ENCODE measurements around the gene GDA. TPM values are rescaled to one million over a fixed set of nuclear protein-coding genes. Genes with fewer than 3 reads are reported as not detected.

Gene GDA
- total RNA-seq, 1 donor from 2014 or later: 0.22 TPM

GRCh38 chr9:72255569-72255968 is 106.3 kb downstream of the GDA start:
- Mint-ChIP-seq H3K27me3 (ENCODE audit: low read depth) (peaks cover 6% of the 10 kb centered on the region), H3K36me3 (ENCODE audit: low read depth) (no peaks in the 10 kb centered on the region), H3K27ac (ENCODE audit: unreplicated experiment) (no peak overlapping the region), H3K4me3 (ENCODE audit: unreplicated experiment) (no peak overlapping the region), H3K4me1 (ENCODE audit: low read depth) (no peaks in the 10 kb centered on the region), H3K9me3 (ENCODE audit: low read depth) (no peaks in the 10 kb centered on the region)
- DNase-seq (ENCODE audit: low spot score): no peak
- TF ChIP-seq CTCF (IDR thresholded peaks at IDR 0.05): no peak

- Mint-ChIP-seq H3K4me1 (ENCODE audit: low read depth) (no peaks in the 10 kb centered on the region), H3K9me3 (ENCODE audit: low read depth) (no peaks in the 10 kb centered on the region), H3K27ac (ENCODE audit: unreplicated experiment) (no peak overlapping the region), H3K36me3 (ENCODE audit: low read depth) (no peaks in the 10 kb centered on the region), H3K27me3 (ENCODE audit: low read depth) (peaks cover 8% of the 10 kb centered on the region), H3K4me3 (ENCODE audit: unreplicated experiment) (no peak overlapping the region)
- no peak for DNase-seq (ENCODE audit: low spot score)
- no peak for TF ChIP-seq CTCF (IDR thresholded peaks at IDR 0.05)
Observed at GRCh38 chr9:72256931-72257330, 107.7 kb downstream of the GDA start.

- DNase-seq (ENCODE audit: low spot score): no peak
- no peak for TF ChIP-seq CTCF (IDR thresholded peaks at IDR 0.05)
- Mint-ChIP-seq H3K27me3 (ENCODE audit: low read depth) (peaks cover 8% of the 10 kb centered on the region), H3K4me3 (ENCODE audit: unreplicated experiment) (no peak overlapping the region), H3K36me3 (ENCODE audit: low read depth) (no peaks in the 10 kb centered on the region), H3K4me1 (ENCODE audit: low read depth) (no peaks in the 10 kb centered on the region), H3K27ac (ENCODE audit: unreplicated experiment) (no peak overlapping the region), H3K9me3 (ENCODE audit: low read depth) (no peaks in the 10 kb centered on the region)
Observed at GRCh38 chr9:72257814-72258213, 108.6 kb downstream of the GDA start.

- Mint-ChIP-seq H3K36me3 (ENCODE audit: low read depth) (no peaks in the 10 kb centered on the region), H3K4me1 (ENCODE audit: low read depth) (no peaks in the 10 kb centered on the region), H3K27ac (ENCODE audit: unreplicated experiment) (no peak overlapping the region), H3K27me3 (ENCODE audit: low read depth) (peaks cover 11% of the 10 kb centered on the region), H3K4me3 (ENCODE audit: unreplicated experiment) (no peak overlapping the region), H3K9me3 (ENCODE audit: low read depth) (no peaks in the 10 kb centered on the region)
- no peak for TF ChIP-seq CTCF (IDR thresholded peaks at IDR 0.05)
- DNase-seq (ENCODE audit: low spot score): no peak
Observed at GRCh38 chr9:72262063-72262462, 112.8 kb downstream of the GDA start.

DNA sequence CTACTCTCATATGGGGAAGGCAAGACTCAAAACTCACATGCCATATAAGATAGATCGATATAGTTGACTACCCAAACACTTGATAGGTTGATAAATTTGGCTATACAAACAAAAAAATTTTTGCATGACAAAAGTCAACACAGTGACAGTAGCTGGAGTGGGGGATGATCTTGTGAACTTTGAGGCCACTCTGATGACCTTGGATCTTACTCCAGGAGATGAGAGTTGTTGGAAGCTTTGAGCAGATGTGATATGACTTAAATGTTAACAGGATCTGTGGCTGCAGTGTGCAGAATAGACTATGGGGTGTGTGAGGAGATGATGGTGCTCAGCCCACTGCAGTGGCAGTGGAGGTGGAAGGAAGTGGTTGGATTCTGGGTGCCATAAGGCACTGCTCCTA is 114.3 kb downstream of the GDA start:
- Mint-ChIP-seq H3K27ac (ENCODE audit: unreplicated experiment) (no peak overlapping the region), H3K9me3 (ENCODE audit: low read depth) (no peaks in the 10 kb centered on the region), H3K27me3 (ENCODE audit: low read depth) (peaks cover 14% of the 10 kb centered on the region), H3K4me1 (ENCODE audit: low read depth) (no peaks in the 10 kb centered on the region), H3K36me3 (ENCODE audit: low read depth) (no peaks in the 10 kb centered on the region), H3K4me3 (ENCODE audit: unreplicated experiment) (no peak overlapping the region)
- no peak for DNase-seq (ENCODE audit: low spot score)
- no peak for TF ChIP-seq CTCF (IDR thresholded peaks at IDR 0.05)
